HG03571 (cell line): ENCODE results near the gene NCOR2.
"Not testable (repeated sequence)": the region's sequence is repeated elsewhere in the genome, so short reads cannot be mapped to it uniquely, and the experiment has no call there.

ENCODE experiments used
- ATAC-seq: cut with Tn5 transposase; IDR thresholded peaks from one replicate; pipeline ENCODE4 v1.9.1; 2021; ENCODE audit not compliant: unreplicated experiment

NCOR2 gene

DNA sequence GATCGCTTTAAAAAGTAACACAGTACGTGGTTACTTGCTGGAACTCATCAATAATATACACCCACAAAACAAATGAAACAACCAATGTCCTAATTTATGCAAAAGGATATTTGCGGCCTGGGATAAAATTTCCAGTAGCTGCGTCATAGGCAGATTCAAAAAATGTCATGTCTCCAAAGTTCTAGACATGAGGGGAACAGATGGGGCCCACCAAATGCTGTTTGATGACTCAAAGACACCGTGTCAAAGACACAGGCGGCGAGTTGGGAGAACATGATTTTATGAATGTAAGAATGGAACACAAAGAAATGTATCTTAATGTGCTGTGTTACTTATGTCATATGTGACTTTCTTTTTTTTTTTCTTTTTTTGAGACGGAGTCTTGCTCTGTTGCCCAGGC, 34.3 kb upstream of the NCOR2 start:
- no peak for ATAC-seq

GRCh38 chr12:124599074-124599999, 31.9 kb upstream of the NCOR2 start:
- ATAC-seq: no peak

DNA sequence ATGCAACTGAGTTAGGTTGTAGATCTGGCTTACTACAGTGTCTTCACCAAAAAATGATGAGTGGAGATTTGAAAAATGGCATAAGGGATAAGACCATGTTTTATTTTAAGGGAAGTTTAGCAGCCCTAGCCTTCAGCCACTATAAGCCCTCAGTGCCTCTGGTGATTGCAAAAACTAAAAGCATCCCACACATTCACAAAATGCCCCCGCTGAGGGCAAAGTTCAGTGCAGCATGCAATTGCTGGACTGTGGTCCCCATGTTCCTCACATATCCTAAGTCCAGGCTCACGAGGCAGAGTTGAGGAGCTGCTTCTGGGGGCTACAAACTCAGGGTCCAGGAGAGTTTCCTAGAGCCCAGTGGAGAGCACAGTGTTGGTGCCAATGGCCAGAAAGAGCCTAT, 29.6 kb upstream of the NCOR2 start:
- ATAC-seq: no peak

GRCh38 chr12:124595444-124595843, 28.0 kb upstream of the NCOR2 start:
- ATAC-seq: no peak

- no peak for ATAC-seq
These were observed 27.4 kb upstream of the NCOR2 start for GRCh38 chr12:124594851-124595250.

DNA sequence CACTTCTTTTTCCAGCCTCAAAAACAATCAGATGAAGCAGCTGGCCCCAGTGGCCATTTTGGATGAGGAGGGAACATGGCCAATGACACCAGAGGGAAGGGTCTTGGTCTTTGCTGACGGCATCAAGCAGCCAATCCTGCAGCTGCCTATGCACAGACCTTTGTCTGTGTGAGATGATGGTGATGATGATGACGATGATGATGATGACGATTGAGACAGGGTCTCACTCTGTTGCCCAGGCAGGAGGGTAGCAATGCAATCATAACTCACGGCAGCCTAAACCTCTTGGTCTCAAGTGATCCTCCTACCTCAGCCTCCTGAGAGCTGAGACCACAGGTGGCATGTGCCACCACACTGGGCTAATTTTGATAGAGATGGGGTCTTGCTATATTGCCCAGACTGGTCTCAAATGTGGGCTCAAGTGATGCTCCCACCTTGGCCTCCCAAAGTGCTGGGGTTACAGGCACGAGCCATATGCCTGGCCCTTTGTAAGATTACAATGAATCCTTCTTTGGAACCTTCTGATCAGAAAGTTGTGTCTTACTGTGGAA, 26.5 kb upstream of the NCOR2 start:
- no peak for ATAC-seq

- no peak for ATAC-seq
These were observed 25.8 kb upstream of the NCOR2 start for GRCh38 chr12:124593176-124593575.

GRCh38 chr12:124592481-124593160, 25.2 kb upstream of the NCOR2 start:
- no peak for ATAC-seq

GRCh38 chr12:124592050-124592449, 24.6 kb upstream of the NCOR2 start:
- ATAC-seq: no peak

DNA sequence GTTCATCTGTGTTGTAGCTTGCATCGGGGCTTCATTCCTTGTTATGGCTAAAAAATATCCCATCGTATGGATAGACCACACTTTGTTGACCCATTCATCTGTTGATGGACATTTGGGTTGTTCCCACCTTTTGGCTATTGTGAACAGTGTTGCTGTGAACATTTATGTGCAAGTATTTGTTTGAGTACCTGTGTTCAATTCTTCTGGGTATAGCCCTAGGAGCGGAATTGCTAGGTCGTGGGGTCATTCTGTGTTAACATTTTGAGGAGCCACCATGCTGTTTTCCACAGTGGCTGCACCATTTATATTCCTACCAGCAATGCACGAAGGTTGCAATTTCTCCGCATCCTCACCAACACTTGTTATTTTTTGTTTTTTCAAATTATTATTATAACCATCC, 23.0 kb upstream of the NCOR2 start:
- ATAC-seq: no peak

DNA sequence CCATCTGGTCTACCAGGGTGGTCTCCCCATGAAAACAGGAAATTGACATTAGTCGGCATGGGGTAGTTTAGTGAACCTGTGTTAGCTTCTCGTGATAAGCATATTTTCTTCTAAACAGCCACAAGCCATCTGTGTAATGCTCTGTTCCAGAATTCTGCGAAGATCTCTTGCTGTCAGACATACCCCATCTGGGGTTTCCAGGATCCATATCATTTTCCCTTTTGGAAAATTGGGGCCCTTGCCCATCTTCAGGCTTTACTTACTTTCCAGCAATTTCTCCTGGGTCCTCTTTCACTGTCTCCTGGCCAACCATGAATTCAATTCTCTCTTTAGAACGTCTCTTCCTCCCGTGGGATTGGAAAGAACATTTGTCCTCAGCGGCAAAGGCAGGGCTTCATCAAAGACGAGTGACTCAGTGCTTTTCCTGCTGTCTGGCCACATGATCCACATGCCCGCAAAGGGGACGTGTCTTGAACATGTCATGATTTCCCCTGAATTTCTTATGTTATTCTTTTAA, 21.4 kb upstream of the NCOR2 start:
- no peak for ATAC-seq

- no peak for ATAC-seq
These were observed 20.7 kb upstream of the NCOR2 start for GRCh38 chr12:124588018-124588634.

- ATAC-seq: no peak
These were observed 19.3 kb upstream of the NCOR2 start for GRCh38 chr12:124586756-124587155.

DNA sequence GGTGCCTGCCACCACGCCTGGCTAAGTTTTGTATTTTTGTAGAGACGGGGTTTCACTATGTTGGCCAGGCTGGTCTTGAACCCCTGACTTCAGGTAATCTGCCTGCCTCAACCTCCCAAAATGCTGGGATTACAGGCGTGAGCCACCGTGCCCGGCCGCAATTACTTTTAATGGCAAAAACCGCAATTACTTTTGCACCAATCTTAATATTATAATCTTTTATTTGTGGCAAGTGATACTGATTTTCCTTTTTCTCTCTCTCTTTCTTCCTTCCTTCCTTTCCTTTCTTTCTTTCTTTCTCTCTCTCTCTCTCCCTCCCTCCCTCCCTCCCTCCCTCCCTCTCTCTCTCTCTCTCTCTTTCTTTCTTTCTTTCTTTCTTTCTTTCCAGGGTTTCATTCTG, 17.1 kb upstream of the NCOR2 start:
- ATAC-seq: not testable (repeated sequence)

- no peak for ATAC-seq
These were observed 16.4 kb upstream of the NCOR2 start for GRCh38 chr12:124583854-124584253.

DNA sequence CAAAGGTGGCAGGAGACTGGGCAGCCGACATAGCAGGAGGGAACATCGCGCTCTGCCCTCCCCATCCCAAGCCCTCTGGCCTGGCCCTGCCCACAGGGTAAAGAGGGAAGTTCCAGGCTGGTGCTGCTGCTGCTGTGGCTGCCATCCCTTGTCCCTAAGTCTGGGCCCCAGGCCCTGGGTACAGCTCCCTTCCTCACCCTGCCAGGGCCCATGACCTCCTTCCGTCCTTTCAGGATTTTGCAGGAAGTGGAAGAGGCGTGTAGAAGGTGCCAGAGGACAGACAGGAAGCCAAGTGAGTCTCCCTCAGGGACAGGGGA, 14.7 kb upstream of the NCOR2 start:
- no peak for ATAC-seq

- ATAC-seq: no peak
These were observed 14.1 kb upstream of the NCOR2 start for GRCh38 chr12:124581307-124582107.

DNA sequence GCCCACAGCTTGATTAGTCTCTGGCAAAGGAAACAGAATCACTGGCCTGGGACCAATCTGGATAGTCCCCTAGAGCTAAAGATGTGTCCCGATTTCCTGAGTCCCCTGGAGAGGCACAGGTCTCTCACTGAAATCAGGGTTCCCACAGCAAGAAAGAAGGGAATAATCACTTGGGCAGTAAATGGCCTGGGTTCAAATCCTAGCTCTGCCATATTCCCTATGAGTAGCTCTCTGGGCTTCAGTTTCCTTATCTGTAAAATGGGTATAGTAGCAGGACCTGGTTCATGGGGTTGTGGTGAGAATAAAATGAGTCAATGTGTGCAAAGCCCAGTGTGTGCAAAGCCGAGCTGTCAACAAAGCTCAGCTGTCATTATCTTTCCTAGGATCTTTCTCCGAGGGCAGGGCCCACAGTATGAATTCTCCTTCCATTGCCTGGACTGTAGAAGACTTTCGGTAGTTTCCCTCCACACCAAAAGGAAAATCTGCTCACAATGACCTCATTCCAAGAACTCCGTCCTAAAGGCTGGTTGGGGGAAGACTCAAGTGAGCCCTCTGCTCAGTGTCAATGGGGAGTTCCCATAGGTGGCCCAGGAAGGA, 12.6 kb upstream of the NCOR2 start:
- ATAC-seq: no peak

DNA sequence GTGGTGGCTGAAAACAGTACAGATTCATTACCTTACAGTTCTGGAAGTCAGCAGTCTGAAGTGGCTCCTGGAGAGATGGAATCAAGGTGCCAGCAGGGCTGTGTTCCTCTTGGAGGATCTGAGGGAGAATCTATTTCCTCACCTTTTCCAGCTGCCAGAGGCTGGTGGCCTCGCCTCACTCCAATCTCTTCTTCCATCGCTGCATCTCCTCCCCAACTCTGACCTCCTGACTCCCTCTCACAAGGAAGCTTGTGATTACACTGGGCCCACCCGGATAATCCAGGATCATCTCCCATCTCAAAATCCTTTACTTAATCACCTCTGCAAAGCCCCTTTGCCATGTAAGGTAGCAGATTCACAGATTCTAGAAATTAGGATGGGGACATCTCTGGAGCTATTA, 11.4 kb upstream of the NCOR2 start:
- no peak for ATAC-seq

- no peak for ATAC-seq
These were observed 11.0 kb upstream of the NCOR2 start for GRCh38 chr12:124578445-124578844.
